GM23248 (cell line): ENCODE data around the gene TSEN15. TPM values are rescaled to one million over a fixed set of nuclear protein-coding genes. Genes with fewer than 3 reads are reported as not detected.
A peak's percentile ranks its signal among the peaks of the same experiment; 100 is the strongest.

ENCODE experiments used
- DNase-seq: peaks from one replicate; pipeline ENCODE4 v3.0.0-alpha.2; 2015
- H2AFZ ChIP-seq: fragments of 200-600 bp; sonication (generic); 2 replicates; pipeline ENCODE4 v1.6.1; 2016; ENCODE audit warnings: antibody characterized with exemption
- H3F3A ChIP-seq: fragments of 200-600 bp; sonication (generic); 2 replicates; pipeline ENCODE4 v1.6.1; 2016; ENCODE audit warnings: mild to moderate bottlenecking, antibody characterized with exemption, mixed run types; ENCODE audit not compliant: insufficient read depth
- H3K27ac ChIP-seq: fragments of 200-600 bp; sonication (generic); 2 replicates; pipeline ENCODE4 v1.5.1; 2016; ENCODE audit warnings: mild to moderate bottlenecking
- H3K27me3 ChIP-seq: fragments of 200-600 bp; sonication (generic); replicated peaks from 2 replicates; pipeline ENCODE4 v1.6.1; 2016; ENCODE audit warnings: mild to moderate bottlenecking; ENCODE audit not compliant: insufficient read depth
- H3K36me3 ChIP-seq: fragments of 200-600 bp; sonication (generic); 2 replicates; pipeline ENCODE4 v1.6.1; 2016; ENCODE audit warnings: low read depth, mild to moderate bottlenecking
- H3K4me1 ChIP-seq: fragments of 200-600 bp; sonication (generic); 2 replicates; pipeline ENCODE4 v1.6.1; 2016; ENCODE audit warnings: mild to moderate bottlenecking; ENCODE audit not compliant: insufficient read depth
- H3K4me2 ChIP-seq: fragments of 200-600 bp; sonication (generic); one replicate; pipeline ENCODE4 v1.6.1; 2016; ENCODE audit warnings: mild to moderate bottlenecking; ENCODE audit not compliant: unreplicated experiment
- H3K4me3 ChIP-seq: fragments of 200-600 bp; sonication (generic); 2 replicates; pipeline ENCODE4 v1.5.1; 2016; ENCODE audit warnings: mild to moderate bottlenecking
- H3K79me2 ChIP-seq: fragments of 200-600 bp; sonication (generic); 2 replicates; pipeline ENCODE4 v1.6.1; 2016; ENCODE audit warnings: mild to moderate bottlenecking; ENCODE audit not compliant: insufficient read depth
- H3K9ac ChIP-seq: fragments of 200-600 bp; sonication (generic); 2 replicates; pipeline ENCODE4 v1.6.1; 2016; ENCODE audit warnings: mild to moderate bottlenecking
- H3K9me2 ChIP-seq: fragments of 200-600 bp; sonication (generic); 2 replicates; pipeline ENCODE4 v1.6.1; 2016; ENCODE audit warnings: mixed run types, mild to moderate bottlenecking, moderate library complexity; ENCODE audit not compliant: insufficient read depth
- H3K9me3 ChIP-seq: fragments of 200-600 bp; sonication (generic); one replicate; pipeline ENCODE4 v1.6.1; 2017; ENCODE audit warnings: low read depth
- H4K20me1 ChIP-seq: fragments of 200-600 bp; sonication (generic); 2 replicates; pipeline ENCODE4 v1.6.0; 2016; ENCODE audit not compliant: insufficient read depth
- EZH2 ChIP-seq: fragments of 200-600 bp; sonication (generic); IDR thresholded peaks from 2 replicates; pipeline ENCODE4 v1.6.1; 2018; ENCODE audit warnings: antibody characterized with exemption, mild to moderate bottlenecking; ENCODE audit not compliant: insufficient read depth, poor library complexity, severe bottlenecking
- EZH2phosphoT487 ChIP-seq: fragments of 200-600 bp; sonication (generic); IDR thresholded peaks from 2 replicates; pipeline ENCODE4 v1.6.1; 2018; ENCODE audit warnings: antibody characterized with exemption, moderate library complexity, mild to moderate bottlenecking, low read depth; ENCODE audit not compliant: insufficient read depth
- WGBS, 2 experiments: methylation state at CpG; one replicate each; pipeline ENCODE4 v1.1.6; 2015 to 2017; ENCODE audit warnings: low lambda C conversion rate in 2 of 2, low coverage in 1 of 2; ENCODE audit errors: missing lambda C conversion rate in 2 of 2; 5-methylcytosine and 5-hydroxymethylcytosine counted together
- in situ Hi-C: fragments of 300-500 bp; cut with MboI; formaldehyde crosslinking; loops from 2 replicates; pipeline ENCODE4 v1.15.0; 2020
- polyA plus RNA-seq: library from polyadenylated mRNA; unstranded; fragments of >200 nt; fragmentation: Nextera tagmentation; extraction: Ambion mirVana; gene quantifications from 2 replicates; pipeline ENCODE4 v1.2.1, GENCODE V29; 2016
- total RNA-seq: library from RNA; depleted of rRNA; stranded (reverse); fragments of >200 nt; shearing (Covaris generic); gene quantifications from 2 replicates; pipeline ENCODE4 v1.2.3, GENCODE V29; 2014; rRNA removed

TSEN15 gene
- total and polyA plus RNA-seq, 2 experiments from 2014 or later: 52.0 to 81.9 TPM

GRCh38 chr1:184116287-184116686 is 64.8 kb downstream of the TSEN15 start:
- 85 to 89% methylated on average over 2 of the region's 2 CpGs for WGBS, 2 experiments
- Histone ChIP-seq H3K4me2 (no peak overlapping the region), H4K20me1 (no peaks in the 10 kb centered on the region), H3K36me3 (no peaks in the 10 kb centered on the region), H3F3A (peaks cover 7% of the 10 kb centered on the region; the same call in 1 of the 2 replicates), H3K27me3 (no peaks in the 10 kb centered on the region), H3K9ac (no peak overlapping the region), H3K4me3 (no peak overlapping the region), H3K9me2 (no peaks in the 10 kb centered on the region), H3K79me2 (no peaks in the 10 kb centered on the region), H2AFZ (no peak overlapping the region), H3K9me3 (no peaks in the 10 kb centered on the region), H3K27ac (no peak overlapping the region), H3K4me1 (peaks cover 3% of the 10 kb centered on the region)
- in situ Hi-C loops: no loop called here
- DNase-seq: no peak
- TF ChIP-seq EZH2phosphoT487 (no peak), EZH2 (no peak)

DNA sequence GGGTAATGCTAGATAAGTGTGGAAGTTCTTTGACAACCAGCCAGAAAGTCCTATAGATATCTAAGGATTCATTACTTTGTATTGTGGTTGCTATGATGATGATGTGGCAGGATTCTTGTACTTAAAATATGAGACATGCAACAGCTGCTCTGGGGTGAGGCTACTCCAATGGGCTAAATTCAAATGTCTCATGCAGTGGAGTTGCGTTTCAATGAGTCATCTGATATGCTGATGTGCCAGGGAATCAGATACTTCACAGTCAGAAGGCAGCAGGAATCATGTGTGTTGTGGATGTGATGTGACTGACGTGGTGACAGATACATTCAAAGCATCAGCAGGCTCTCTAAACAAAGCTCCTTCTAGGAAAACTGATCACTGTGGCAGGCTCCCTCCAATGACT is 66.5 kb downstream of the TSEN15 start:
- H3K4me3 ChIP-seq: no peak overlapping the region
- H3K9me3 ChIP-seq: no peaks in the 10 kb centered on the region
- H3F3A ChIP-seq: peaks cover 12% of the 10 kb centered on the region; the same call in 1 of the 2 replicates
- H3K9ac ChIP-seq: peak overlapping the region; percentile 40; the same call in 1 of the 2 replicates
- 6 to 8% methylated on average over 2 of the region's 2 CpGs for WGBS, 2 experiments
- H3K36me3 ChIP-seq: no peaks in the 10 kb centered on the region
- peak overlapping the region; percentile 62 for H3K27ac ChIP-seq
- H3K4me1 ChIP-seq: peaks cover 13% of the 10 kb centered on the region
- in situ Hi-C loops: no loop called here
- no peaks in the 10 kb centered on the region for H3K9me2 ChIP-seq
- TF ChIP-seq EZH2: no peak
- TF ChIP-seq EZH2phosphoT487: no peak
- H4K20me1 ChIP-seq: no peaks in the 10 kb centered on the region
- no peak overlapping the region for H2AFZ ChIP-seq
- peak overlapping the region; percentile 12 for H3K4me2 ChIP-seq
- no peaks in the 10 kb centered on the region for H3K79me2 ChIP-seq
- no peaks in the 10 kb centered on the region for H3K27me3 ChIP-seq
- DNase-seq: peak; percentile 93

Other genes starting within 250 kb of the TSEN15 start
- 8.6 and 13.4 TPM in 2 replicates for gene RGL1, start 246.6 kb upstream of the TSEN15 start, total RNA-seq
- gene RGL1, start 246.6 kb upstream of the TSEN15 start, polyA plus RNA-seq: 9.2 and 9.4 TPM in 2 replicates
- 1.4 and 2.7 TPM in 2 replicates for gene COLGALT2, start 14.0 kb upstream of the TSEN15 start, total RNA-seq
- gene COLGALT2, start 14.0 kb upstream of the TSEN15 start, polyA plus RNA-seq: 0.91 and 0.94 TPM in 2 replicates